ENCODE measurements around the gene ANKRD22.

GRCh38 chr10:88866454-88866853 lies 14.8 kb upstream of the ANKRD22 start:
- no peak for TF ChIP-seq CTCF (IDR thresholded peaks at IDR 0.05)
- TF ChIP-seq POLR2AphosphoS5 (IDR thresholded peaks at IDR 0.05) = no peak
- TF ChIP-seq POLR2A (IDR thresholded peaks at IDR 0.05) = no peak

Measured in gastroesophageal sphincter (tissue), 3 donors.